HG02938 (cell line): Measurements from ENCODE around the gene S100A4.
"Not testable (repeated sequence)": the region's sequence is repeated elsewhere in the genome, so short reads cannot be mapped to it uniquely, and the experiment has no call there.

Experiments
- ATAC-seq: cut with Tn5 transposase; IDR thresholded peaks from one replicate; pipeline ENCODE4 v1.9.1; 2021; ENCODE audit warnings: mild to moderate bottlenecking, moderate library complexity; ENCODE audit not compliant: unreplicated experiment

Gene S100A4

DNA sequence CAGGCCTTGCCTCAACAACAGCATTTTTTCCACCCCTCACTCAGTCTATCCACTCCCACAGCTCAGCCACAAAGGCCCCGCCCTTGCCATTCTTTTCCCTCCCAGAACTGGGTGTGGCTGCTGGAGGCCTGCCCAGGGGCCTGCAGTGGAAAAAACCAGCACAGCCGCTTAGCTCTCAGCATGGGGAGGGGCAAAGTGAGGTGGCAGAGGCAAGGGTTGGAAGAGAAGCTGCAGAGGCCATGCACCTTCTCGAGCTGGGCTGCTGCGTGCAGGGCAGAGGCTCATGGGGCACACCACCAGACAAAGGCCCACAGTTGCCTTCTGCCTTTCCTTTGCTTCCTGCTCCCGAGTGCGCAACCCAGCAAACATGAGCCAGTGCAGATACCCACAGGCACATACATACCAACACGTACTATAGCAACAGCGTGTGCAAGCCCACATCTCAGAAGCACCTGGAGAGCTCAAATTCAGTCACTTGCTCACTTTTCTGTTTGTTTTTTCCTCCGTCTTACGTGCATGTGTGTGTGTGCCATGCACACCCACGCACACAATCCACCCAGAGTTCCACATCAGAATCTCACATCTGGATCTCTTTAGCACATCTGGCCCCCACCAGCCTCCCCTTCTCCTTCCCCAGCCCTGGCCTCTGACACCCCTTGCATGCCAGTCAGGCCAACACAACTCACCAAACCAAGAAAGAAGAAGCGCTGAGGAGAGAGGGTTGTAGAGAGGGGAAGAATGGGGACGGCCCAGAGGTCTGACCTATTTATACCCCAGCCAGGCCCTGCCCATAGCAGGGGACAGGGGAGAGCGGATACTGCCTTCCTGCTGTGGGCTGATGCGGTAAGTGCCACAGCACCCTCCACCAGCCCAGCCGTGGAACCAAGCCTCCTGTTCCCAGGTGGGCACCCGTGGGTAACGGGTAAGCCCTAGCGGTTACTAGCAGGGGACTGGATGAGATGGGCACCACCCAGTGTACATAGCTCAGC lies at the start of gene S100A4:
Gene S100A4, minus strand, starts transcription at position 740 of the 989 bp plus-strand sequence. CDS start 1,012 bp downstream, outside the sequence.
- ATAC-seq = peak; percentile 40

DNA sequence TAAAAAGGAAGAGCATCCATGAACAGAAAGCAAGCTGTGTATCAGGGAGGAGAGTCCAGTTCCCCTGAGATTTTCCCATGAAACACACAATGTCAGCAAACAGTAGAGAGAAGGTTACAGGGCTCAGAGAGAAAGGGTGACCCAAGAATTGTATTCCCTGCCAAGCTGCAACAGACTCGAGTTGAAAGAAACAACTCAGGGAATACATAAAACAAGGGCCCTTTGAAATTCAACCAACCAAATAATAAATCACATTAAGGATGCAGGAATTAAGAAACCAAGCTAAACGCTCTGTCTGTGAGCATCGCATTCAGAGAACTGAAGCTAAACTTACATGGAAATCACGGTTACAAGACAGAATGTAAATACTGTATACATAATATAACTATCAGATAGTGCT lies 47.1 kb upstream of the S100A4 start:
- no peak for ATAC-seq

DNA sequence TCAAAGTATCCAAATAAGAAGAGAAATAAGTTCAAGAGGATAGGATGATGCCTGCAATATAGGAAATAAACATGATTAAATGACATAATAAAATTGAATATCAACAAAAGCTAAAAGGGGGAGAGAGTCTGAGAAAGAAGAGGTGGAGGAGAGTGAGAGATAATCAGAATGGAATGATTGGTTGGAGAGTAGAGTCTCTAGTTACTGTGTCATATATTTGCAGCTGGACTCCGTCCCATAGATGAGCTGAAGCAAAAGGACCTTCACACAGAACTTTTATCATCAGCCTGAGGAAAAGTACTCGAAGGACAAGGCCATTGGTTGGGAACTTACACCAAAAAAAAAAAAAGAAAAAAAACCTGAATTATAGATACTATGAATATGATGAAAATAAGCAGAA lies 42.9 kb upstream of the S100A4 start:
- ATAC-seq = no peak

DNA sequence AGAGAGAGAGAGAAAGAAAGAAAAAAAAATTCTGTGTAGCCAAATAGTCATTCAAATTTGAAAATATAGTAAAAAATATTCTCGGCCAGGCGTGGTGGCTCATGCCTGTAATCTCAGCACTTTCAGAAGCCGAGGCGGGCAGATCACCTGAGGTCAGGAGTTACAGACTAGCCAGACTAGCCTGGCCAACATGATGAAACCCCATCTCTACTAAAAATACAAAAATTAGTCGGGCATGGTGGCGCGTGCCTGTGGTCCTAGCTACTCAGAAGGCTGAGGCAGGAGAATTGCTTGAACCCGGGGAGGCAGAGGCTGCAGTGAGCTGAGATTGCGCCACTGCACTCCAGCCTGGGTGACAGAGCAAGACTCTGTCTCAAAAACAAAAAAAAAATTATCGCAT lies 42.4 kb upstream of the S100A4 start:
- ATAC-seq = not testable (repeated sequence)

DNA sequence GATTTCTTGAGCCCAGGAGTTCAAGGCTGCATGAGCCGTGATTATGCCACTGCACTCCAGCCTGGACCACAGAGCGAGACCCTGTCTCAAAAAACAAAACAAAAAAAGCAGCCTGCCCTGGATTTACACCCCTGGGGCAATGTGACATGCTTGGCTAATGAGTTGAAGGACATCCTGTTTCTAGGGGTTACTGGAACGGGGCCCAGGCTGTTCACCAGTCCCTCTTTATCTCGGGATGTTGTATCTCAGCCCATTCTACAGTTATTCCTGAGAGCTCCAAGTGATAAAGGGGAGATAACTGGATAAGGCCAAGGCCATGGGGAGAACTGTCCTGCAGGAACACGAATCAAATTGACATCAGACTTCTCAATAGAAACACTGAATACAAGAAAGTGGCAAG lies 41.7 kb upstream of the S100A4 start:
- no peak for ATAC-seq

DNA sequence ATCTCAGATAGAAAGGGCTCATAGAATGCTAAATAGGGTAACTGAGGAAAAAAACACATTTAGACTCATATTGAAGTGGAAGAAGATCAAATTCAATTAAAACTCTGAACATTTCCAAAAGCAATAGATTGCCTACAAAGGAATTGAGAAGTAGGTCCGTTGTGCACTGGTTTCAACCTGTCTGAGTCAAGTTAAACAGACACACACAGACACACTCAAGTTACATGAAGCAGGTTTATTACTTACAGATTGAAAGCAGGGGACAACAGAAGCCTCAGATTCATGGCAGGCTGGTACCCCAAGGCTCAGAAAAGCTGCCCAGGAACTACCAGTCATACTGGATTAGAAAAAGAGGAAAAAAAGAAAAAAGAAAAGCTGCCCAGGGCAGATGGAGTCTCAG lies 40.7 kb upstream of the S100A4 start:
- no peak for ATAC-seq

DNA sequence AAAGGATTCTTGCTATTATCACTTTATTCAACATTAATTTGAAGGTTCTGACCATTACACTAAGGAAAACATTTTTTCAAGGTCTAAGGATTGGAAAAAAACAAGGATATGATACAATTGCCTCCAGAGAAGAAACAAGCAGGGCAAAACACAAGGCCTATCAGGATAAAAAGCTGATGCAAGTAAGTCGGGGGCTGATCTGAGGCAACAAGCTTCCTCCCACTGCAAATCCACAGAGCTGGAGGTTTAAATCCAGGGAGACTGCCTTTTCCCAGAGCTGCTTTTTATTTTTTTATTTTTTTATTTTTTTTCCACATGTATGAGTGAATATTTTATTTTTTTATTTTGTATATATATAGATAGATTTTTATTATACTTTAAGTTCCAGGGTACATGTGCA lies 39.4 kb upstream of the S100A4 start:
- no peak for ATAC-seq

DNA sequence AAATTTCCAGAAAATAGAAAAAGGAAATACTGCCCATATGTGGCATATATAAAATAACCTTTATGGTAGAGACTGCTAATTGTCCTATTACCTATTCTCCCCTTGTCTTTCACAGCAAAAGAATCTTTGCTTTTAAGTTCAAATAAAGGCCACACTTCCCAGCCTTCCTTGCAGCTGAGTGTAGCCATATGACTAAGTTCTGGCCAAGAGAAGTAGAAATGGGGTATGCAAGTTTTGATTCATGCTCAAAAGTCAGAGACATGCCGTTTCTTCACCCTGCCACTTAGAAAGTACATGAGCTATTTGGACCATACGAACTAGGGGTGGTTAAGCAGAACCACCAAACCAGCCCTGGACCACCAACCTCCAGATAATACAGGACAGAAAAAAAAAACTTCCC lies 38.4 kb upstream of the S100A4 start:
- no peak for ATAC-seq

DNA sequence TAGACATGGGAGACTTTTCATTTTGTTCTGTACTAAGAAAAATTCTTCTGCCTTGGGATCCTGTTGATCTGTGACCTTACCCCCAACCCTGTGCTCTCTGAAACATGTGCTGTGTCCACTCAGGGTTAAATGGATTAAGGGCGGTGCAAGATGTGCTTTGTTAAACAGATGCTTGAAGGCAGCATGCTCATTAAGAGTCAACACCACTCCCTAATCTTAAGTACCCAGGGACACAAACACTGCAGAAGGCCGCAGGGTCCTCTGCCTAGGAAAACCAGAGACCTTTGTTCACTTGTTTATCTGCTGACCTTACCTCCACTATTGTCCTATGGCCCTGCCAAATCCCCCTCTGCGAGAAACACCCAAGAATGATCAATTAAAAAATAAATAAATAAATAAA lies 37.9 kb upstream of the S100A4 start:
- not testable (repeated sequence) for ATAC-seq

DNA sequence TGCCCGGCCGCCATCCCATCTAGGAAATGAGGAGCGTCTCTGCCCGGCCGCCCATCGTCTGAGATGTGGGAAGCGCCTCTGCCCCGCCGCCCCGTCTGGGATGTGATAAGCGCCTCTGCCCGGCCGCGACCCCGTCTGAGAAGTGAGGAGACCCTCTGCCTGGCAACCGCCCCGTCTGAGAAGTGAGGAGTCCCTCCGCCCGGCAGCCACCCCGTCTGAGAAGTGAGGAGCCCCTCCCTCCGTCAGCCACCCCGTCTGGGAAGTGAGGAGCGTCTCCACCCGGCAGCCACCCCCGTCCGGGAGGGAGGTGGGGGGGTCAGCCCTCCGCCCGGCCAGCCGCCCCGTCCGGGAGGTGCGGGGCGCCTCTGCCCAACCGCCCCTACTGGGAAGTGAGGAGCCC lies 37.2 kb upstream of the S100A4 start:
- ATAC-seq = not testable (repeated sequence)

DNA sequence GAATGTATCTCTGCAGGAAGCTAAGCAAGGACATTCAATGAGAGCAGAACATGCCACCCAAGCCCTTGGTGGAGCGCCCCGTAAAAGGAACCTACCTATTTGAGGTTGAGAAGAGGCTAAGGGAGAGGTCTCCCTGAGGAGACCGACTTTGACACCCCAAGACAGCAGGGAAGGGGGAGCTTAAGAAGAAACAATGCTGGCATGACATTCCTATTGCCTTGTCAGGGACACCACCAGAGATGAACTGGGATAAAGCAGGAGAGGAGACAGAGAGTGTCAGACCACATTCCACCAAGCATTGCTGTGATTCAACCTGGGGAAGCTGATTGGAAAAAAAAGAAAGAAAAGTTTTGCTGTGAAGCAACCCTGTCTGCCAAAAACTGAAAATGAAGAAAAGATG lies 33.3 kb upstream of the S100A4 start:
- ATAC-seq = no peak

DNA sequence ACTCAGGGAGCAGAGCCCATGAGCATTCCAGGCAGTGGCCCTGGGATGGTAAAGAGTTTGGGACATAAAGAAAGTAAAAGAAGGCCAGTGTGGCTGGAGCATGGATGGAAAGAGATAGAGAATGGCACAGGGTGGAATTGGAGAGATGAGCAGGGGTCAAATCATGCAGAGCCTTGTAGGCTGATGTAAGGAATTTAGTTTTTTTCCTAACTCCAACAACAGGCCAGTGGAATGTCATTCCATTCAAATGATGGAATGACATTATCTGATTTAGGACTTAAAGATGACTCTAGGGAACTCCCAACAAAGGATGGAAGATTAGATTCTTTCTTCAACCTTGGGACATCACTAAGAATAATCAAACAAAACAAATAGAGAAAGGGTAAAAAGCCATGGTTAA lies 32.9 kb upstream of the S100A4 start:
- ATAC-seq = no peak

DNA sequence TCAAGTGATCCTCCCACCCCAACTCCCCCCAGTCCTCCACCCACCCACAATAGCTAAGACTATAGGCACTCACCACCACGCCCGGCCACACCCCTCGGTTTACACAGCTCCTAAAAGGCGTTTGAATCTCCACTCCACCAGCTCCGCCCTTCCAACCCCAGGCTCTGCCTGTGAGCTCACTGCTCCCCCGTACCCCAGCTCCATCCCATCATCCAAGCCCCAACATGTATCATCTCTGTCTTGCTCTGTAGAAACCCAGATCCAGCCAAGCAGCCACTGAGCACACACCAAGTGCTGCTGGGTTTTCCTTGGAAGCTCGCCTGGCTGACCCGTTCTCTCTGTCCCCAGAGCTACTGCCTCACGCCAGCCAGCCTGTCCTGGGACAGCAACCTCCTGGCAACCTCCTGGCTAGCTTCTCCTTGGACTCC lies 32.0 kb upstream of the S100A4 start:
- no peak for ATAC-seq

DNA sequence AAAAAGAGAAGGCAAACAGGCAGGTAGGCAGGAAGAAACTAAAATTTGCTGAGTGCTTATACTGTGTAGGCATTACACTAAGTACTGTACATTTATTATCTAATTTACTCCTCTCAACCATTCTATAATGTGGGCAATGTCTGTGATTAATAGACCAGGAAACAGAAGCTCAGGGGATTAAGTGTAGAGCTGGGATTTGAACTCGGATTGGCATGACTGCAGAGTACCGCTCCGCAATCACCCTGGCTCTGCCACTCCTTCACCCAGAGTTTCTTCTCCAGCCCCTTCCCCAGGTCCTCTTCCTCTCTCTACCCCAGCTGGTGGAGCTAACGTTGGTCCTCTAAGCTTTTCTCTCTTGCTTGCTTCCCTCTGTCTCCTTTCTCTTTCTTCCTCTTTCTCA lies 31.5 kb upstream of the S100A4 start:
- no peak for ATAC-seq

DNA sequence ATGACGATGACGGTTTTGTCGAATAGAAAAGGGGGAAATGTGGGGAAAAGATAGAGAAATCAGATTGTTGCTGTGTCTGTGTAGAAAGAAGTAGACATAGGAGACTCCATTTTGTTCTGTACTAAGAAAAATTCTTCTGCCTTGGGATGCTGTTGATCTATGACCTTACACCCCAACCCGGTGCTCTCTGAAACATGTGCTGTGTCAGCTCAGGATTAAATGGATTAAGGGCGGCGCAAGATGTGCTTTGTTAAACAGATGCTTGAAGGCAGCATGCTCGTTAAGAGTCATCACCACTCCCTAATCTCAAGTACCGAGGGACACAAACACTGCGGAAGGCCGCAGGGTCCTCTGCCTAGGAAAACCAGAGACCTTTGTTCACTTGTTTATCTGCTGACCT lies 29.9 kb upstream of the S100A4 start:
- ATAC-seq = not testable (repeated sequence)

DNA sequence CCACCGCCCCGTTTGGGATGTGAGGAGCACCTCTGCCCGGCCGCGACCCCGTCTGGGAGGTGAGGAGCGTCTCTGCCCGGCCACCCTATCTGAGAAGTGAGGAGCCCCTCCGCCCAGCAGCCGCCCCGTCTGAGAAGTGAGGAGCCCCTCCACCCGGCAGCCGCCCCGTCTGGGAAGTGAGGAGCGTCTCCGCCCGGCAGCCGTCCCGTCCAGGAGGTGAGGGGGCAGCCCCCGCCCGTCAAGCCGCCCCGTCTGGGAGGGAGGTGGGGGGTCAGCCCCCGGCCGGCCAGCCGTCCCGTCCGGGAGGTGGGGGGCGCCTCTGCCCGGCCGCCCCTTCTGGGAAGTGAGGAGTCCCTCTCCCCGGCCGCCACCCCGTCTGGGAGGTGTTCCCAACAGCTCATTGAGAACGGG lies 29.5 kb upstream of the S100A4 start:
- not testable (repeated sequence) for ATAC-seq

DNA sequence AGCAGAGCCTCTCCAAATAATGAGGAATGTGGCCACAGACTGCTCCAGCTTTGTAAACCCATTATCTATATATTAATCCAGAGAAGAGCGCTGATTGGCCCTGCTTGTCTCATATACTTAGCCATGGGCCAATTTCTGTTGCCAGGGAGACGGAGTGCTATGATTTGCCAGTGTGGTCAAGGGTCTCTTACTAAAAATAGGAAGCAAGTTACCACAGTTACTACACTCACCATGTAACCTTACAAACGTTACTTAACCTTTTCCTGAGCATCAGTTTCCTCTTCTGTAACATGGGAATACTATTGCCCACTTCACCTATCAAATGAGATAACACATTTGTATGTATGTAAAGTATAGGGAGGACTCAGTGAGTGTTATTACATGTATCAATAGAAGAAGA lies 27.7 kb upstream of the S100A4 start:
- ATAC-seq = no peak

DNA sequence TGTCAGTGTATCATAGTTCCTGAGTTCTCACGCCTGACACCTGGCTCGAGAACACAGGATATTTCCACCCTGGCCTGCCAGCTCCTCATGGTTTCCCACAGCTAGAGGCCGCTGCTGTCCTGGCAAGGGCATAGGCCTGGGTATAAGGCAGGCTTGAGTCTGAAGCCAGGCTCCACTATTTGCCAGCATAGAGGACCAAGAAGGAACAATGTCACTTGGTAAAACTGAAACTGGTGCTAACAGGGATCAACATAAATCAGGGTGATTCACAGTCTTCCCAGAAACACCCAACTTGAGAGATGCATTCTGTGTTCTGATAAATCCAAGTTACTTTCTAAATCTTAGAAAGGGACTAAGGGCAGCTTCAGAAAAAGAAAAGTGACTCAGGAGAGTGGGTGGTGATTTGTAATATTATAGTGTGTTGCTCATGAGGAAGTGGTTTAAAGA lies 27.0 kb upstream of the S100A4 start:
- ATAC-seq = no peak

DNA sequence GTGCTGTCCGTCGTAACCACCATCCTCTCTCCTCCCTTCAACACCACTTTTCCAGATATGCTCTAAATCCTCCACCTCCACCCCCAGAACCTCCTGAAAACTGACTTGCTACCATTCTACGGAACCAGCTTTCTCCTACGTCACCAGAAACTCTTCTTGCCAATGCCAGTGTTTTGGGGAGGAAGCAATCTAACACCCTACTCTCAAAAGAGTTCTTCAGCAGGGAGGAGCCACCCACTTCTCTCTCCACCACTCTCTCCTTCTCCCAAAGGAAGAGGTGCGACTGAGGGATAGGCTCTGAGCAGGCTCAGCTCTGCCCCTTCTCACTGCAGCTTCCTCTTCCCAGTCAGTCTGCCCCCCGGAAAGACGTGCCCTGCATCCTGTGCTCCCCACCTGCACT lies 26.1 kb upstream of the S100A4 start:
- ATAC-seq = no peak

DNA sequence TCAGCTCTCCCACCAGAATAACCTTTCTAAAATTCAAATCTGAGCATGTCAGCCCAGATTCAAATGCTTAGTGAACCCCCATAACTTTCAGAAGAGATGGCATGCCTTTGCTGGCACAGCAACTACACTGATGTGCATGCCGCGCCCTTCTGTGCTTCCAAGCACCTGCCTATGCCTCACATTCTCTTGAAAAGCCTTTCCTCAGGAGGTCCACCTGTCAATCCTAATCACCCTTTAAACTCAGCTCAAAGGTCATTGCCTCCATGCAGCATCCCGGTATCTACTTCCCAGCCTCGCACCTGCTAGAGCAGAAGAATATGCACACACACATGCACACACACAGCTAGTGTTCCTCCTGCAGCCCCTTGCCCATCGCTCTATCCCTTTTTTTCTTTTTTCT lies 25.3 kb upstream of the S100A4 start:
- ATAC-seq = no peak

DNA sequence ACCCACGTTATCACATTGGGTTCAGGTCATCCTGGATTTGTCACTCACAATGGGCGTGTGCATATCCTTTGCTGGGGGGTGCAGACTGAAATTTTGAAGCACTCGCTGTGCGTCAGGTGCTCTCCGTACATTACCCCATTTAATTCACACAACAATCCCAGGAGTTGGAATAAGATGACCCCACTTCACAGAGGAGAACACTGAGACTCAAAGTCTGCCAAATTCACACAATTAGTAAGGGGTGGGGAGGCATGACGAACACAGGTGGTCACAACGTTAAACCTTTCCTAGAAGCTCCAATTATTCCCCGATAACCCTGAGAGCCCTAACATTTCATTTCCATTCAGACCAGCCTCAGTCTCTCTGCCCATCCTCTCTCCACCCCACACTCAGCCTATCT lies 23.9 kb upstream of the S100A4 start:
- ATAC-seq = no peak

DNA sequence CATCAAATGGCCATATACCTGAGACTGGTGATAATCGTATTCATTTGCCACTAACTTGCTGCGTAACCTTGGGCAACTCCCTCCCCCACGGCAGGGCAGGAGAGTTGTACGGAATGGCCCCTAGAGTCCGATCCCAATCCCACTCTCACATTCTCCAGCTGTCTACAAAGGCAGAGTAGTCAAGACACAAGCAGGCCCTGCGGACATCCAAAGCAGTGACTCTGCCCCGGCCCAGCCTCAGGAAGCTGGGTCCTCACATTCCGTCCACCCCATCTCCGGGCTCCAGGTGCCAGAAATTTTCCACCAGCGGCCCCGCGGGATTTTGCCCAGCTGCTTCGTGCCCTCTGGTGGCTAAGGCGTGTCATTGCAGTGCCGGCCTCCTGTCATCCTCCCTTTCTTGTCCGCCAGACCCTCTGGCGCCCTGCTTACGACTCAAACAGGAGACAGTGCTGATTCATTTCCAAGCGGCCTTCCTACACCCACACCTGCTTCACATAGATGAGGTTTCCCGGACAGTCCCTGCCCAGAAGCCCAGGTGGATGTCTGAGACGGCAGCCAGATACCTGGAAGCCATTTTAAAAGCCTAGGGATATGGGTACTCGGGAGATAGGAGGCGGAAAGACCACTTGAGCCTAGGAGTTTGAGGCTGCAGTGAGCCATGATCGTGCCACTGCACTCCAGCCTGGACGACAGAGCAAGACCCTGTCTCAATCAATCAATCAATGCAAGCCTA lies 22.9 kb upstream of the S100A4 start:
- no peak for ATAC-seq
